GM13977 (cell line): ENCODE data around the gene SLC16A4.

ENCODE experiments used
- DNase-seq: peaks from one replicate; pipeline ENCODE4 v3.0.0; 2012; ENCODE audit warnings: low spot score
- CTCF ChIP-seq: IDR thresholded peaks from 2 replicates; pipeline ENCODE4 v1.5.1; 2012; ENCODE audit warnings: mild to moderate bottlenecking, control low read depth; ENCODE audit not compliant: insufficient read depth; ENCODE audit errors: extremely low read depth, missing control alignments
- in situ Hi-C: fragments of 300-500 bp; cut with MboI; formaldehyde crosslinking; loops from one replicate; pipeline ENCODE4 v1.12.0; 2022; ENCODE audit warnings: low sequenced_read_pairs, low pct_unique_long_range_greater_than_20kb, mixed read lengths, inconsistent platforms; ENCODE audit not compliant: unreplicated experiment

SLC16A4 gene

GRCh38 chr1:110348050-110348449 lies 42.8 kb downstream of the SLC16A4 start:
- DNase-seq, result no peak
- no peak for TF ChIP-seq CTCF
- in situ Hi-C loops, result no loop called here

GRCh38 chr1:110347182-110347893 lies 43.5 kb downstream of the SLC16A4 start:
- in situ Hi-C loops, result no loop called here
- no peak for TF ChIP-seq CTCF
- no peak for DNase-seq

GRCh38 chr1:110346690-110347089 lies 44.1 kb downstream of the SLC16A4 start:
- DNase-seq, result no peak
- no peak for TF ChIP-seq CTCF
- in situ Hi-C loops, result no loop called here

GRCh38 chr1:110345480-110345879 lies 45.3 kb downstream of the SLC16A4 start:
- TF ChIP-seq CTCF, result no peak
- no peak for DNase-seq
- in situ Hi-C loops, result no loop called here

GRCh38 chr1:110344152-110344551 lies 46.7 kb downstream of the SLC16A4 start:
- DNase-seq, result no peak
- in situ Hi-C loops, result no loop called here
- no peak for TF ChIP-seq CTCF

GRCh38 chr1:110343249-110343648 lies 47.6 kb downstream of the SLC16A4 start:
- no peak for TF ChIP-seq CTCF
- DNase-seq, result no peak

More at GRCh38 chr1:110343249-110343648, 47.6 kb downstream of the SLC16A4 start:
- in situ Hi-C loops, result no loop called here
